Kidney capillary endothelial cell (primary cell): ENCODE measurements around the gene RSBN1.
"Not testable (repeated sequence)": the region's sequence is repeated elsewhere in the genome, so short reads cannot be mapped to it uniquely, and the experiment has no call there.

Experiments used
- DNase-seq: peaks from one replicate; pipeline ENCODE4 v3.0.0-alpha.2; 2018; ENCODE audit warnings: low spot score

The RSBN1 gene

GRCh38 chr1:113742515-113742914, 69.8 kb downstream of the RSBN1 start:
- no peak for DNase-seq

- DNase-seq, result no peak
These were observed 77.8 kb downstream of the RSBN1 start for GRCh38 chr1:113734357-113735055.

GRCh38 chr1:113732802-113733201, 79.5 kb downstream of the RSBN1 start:
- no peak for DNase-seq

GRCh38 chr1:113721010-113721409, 91.3 kb downstream of the RSBN1 start:
- DNase-seq, result no peak

- DNase-seq, result not testable (repeated sequence)
These were observed 93.7 kb downstream of the RSBN1 start for GRCh38 chr1:113718621-113719020.

- not testable (repeated sequence) for DNase-seq
These were observed 94.8 kb downstream of the RSBN1 start for GRCh38 chr1:113717506-113717905.

GRCh38 chr1:113714606-113715269, 97.5 kb downstream of the RSBN1 start:
- DNase-seq, result no peak
